Measurements from ENCODE around the gene CCNJL.

CCNJL gene

DNA sequence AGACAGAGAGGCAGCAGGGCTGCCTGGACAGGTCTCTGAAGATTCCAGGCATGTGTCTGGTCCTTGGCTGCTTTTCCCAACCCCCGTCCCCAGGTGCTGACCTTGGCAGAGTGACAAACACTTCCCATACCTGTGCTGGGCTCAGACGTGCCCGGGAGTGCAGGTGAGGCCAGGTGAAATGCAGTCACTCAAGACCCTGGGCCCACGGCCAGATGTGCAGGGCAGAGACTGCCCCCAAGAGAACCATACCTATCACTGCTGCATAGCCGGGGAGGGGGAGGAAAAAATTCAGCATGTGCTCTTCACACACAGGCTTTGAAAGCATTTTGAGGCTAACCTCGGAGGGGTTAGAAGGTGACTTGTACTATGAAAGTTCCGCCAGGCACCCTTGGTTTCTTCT is 22.6 kb downstream of the CCNJL start:
- DNase-seq (ENCODE audit: low read depth), result no peak

DNA sequence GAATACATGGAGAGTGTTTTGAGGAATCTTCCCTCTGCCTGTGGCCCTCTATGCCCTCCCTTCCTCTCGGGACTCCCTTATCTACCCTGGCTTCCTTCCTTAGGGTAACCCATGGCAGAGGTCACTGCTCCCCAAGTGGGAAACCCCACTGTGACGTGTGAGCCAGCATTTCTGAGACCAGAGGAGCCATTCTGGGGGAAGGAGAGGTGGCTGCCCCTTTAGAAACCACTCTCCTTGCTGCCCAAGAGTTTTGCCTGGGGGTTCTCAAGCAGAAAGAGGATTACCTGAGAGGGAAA is 23.1 kb downstream of the CCNJL start:
- DNase-seq (ENCODE audit: low read depth), result no peak

DNA sequence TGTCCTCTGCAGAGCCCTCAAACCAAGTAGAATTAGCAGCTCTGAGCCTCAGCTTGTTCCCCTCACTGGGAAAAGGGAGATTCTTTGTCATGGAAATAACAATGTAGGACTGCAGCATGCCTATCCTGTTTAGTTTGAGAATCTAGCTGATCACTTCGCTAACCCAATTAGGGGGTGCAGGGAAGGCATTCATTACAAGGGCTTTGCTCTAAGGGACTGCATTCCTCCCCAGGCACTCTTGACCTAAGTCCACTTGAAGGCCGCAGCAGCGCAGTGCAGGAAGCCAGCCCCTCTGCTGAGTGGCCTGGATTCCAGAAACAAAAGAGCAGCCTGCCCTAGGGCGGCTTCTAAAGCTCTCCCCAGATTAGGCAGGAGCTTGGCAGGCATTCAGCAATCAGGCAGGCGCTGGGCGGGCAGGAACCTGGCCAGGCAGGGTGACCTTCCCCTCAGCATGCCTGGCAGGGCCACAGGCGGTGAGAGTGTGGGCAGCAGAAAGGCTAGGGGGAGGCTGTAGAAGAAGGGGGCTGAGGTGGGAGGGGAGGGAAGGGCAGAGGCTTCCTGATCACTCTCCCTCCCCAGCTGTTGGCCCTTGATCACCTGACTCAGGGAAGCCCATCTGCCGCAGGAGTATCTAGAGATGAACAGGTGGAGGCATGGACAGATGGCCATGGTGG is 24.8 kb downstream of the CCNJL start:
- no peak for DNase-seq (ENCODE audit: low read depth)

DNA sequence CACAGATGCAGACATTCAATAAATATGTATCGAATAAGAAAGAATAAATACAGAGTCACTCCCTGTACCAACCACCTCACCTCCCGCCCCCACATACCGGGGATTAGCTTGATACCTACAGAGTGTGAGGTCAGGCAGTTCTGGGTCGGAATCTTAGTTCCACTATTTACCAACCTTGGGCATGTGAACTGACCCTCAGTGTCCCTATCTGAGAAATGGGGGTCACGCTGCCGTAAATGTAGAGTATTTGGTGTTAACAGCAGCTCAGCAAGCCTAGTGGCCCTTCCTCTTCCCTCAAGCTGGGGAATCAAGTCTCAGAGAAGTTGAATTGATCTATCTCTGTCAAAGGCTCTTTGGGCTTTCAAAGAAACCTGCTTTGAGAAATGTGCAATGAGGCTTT is 25.4 kb downstream of the CCNJL start:
- no peak for DNase-seq (ENCODE audit: low read depth)

DNA sequence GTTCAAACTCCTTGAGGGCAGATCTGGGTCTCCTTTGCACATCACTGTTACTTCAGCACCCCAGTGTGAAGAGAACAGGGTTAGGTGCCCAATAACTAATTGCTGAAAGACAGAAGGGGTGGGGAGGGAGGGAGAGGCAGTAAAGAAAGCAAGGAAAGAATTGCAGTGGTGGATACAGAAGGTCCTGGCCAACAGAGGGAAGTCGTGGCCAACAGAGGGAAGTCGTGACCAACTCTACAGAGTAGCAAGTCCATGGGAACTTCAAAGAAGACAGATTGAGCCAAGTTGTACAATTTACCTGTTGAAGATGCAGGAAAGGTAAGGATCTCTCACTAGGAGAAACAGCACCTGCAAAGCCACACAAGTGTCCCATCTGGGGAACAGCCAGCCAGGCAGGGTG is 27.0 kb downstream of the CCNJL start:
- DNase-seq (ENCODE audit: low read depth), result no peak

DNA sequence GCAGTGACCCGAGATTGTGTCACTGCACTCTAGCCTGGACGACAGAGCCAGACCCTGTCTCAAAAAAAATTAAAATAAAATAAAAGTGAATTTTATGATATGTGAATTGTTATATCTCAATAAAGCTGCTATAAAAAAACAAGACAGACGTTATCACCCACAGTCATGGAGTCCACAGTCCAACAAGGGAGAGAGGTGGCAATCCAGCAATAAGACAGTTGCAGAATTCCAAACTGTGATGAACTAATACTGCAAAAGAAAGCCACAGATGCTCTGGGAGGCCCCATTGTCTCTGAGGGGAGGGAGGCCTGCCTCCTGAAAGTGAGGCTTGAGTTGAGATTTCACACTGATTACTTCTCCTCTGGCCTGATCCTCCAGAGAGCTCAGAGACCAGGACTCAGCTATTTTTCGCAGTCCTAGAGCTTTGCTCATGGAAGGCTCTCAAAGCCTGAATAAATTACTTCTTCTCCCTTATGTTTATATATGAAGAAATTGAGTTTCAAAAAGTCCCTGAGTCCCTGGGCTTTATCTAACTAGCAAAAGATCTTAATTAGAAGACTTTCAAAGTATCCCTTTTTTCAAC is 28.0 kb downstream of the CCNJL start:
- DNase-seq (ENCODE audit: low read depth), result no peak

DNA sequence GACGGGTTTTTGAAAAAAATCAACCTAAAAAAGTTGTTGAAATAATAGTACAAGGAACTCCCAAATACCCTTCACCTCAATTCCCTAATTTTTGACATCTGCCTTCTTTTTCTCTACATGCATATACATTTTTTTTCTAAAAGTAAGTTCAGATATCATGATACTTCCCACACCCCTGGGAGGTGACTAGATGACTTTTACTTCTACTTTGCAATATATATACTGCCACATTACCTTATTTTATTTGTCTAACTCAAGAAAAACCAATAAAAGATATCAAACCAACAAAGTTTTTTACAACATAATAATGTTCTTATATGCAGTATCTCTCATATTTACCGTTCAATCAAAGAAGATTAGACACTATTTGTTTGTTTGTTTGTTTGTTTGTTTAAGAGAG is 31.1 kb downstream of the CCNJL start:
- DNase-seq (ENCODE audit: low read depth), result no peak

DNA sequence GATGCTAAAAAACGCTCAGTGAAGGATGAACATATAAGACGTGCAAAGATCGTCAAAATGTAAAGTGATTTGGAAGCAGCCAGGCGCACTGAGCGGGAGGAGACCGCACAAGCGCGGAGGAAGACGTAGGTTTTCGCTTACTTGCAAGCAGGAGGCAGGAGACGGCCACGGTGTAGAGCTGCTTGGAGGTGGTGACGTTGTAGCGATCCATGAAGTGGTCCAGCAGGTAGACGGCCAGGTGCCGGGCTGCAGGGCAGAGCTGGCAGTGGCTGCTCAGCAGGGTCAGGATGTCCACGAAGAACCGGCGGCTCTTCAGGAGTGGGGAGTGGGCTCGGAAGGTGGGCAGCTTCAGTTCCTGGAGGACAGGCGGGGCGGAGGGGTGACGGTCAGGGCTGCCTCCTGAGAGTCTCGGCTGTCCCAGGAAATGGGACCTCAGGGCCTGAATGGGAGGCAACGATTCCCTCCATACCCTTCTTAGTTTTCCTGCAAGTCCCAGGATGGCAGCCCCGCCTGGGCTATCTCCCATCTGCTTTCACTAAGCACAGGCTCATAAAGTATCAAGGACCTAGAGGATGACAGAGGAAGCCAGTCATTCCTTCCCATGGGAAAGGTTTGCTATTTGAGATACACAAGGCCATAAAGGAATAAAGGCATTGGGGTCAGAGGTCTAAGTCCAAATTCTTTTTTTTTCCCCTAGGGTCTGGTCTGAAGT is 31.8 kb downstream of the CCNJL start:
- DNase-seq (ENCODE audit: low read depth), result no peak

DNA sequence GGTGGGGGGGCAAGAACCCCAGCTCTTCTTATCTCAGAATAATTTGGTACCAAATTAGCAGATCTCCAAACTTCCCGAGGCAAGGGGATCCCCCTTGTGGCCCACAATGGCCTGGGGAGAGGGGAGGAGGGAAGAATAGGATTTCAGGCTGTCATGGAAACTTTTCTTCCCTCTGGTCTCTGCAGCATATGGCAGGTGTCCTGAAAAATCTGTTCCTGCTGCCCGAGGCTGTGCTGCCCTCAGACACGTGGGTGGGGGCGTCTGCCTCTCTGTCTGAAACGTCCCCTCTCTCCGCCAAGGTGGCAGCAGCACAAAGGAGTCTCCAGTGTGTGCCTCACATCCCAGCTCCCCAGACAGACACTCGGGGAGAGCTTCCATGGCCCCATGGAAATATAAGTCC is 34.0 kb downstream of the CCNJL start:
- DNase-seq (ENCODE audit: low read depth), result no peak

DNA sequence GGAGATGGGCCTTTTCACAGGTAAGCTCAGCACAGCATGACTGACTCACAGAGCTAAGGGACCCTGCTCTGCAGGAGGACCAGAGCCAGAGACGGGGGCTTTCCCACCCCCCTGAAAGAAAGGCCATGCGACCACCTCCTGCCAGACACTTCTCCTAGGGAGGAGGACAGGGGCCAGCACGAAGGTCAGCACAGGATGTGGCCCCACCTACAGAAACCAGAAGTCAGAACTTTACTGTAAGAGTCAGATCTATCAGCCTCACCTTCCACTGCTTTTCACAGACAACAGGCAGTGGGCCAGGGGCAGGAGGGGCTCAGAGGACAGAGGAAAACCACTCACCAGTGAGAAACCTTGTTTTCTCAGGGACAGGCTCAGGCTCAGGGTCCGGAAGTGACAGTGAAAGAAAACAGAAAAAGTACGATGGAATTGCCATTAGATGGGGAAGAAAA is 37.9 kb downstream of the CCNJL start:
- DNase-seq (ENCODE audit: low read depth), result no peak

DNA sequence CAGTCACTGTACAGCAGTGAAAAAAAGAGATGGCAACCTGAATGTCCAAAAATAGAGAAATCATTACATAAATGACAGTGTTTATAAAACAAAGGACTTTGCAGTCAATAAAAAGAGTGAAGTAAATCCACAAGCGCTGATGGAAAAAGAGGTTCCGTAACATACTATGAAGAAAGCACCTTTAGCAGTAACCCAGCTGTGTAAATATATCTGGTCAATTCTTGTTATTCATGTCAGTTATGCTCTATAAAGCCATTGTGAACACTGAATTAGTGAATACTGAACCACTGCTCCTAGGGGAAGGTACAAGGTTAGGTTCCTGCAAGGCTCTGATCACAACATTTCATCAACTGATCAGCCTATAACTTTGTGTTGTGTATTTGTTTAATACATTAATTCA is 39.5 kb downstream of the CCNJL start:
- DNase-seq (ENCODE audit: low read depth), result no peak

DNA sequence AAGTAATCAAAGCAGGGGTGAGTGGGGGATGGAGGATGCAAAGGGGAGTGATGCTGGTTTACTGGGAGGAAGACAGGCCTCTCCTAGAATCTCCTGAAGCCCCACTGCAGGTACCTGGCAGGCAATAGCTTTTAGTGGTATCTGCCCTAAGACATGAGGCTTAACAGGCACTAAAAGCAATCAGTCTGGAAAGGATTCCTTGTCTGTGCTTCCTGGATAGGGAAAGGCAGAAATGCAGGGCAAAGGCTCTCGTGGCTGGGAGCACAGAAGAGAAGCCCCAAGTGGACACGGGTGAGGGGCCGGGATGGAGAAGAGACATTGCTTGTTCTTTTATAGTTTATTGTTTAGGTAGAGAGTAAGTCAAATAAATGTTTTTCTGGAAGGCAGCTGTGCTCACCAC is 40.1 kb downstream of the CCNJL start:
- DNase-seq (ENCODE audit: low read depth), result no peak

DNA sequence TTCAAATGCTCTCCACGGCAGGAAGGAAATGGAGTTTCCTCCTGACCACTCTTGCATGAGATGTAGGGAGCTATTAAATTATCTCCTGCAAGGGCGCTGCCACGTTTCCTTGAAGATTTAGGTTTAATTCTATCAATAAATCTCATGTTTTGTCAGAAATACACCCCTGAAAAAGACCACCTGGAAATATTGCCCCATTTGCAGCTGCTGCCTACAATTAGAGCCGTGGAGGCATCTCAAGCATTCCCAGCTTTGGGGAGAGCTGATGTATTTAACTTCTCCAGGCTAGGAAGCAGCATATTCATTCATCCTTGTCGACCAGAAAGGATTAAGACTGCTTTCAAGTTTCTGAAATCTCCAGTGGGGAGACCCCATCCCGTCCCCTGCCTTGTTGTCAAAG is 40.5 kb downstream of the CCNJL start:
- DNase-seq (ENCODE audit: low read depth), result no peak

DNA sequence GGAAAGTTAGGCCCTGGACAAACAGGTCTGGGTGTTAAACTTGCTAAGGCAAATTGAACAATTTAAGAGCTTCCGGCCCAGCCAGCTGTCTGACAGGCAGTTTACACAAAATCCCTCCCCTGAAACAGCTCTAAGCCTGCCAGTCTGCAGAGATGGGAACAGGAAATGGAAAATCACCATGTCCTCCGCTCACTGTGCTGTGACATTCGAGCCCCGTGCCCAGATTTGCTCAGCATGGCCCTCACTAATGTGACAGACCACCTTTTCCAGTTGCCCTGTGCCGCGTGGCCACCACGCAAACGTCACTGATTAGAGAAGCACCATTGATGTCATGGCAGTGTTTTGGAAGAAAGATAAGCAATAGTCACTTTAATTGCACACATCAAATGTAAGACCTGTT is 41.0 kb downstream of the CCNJL start:
- DNase-seq (ENCODE audit: low read depth), result no peak

DNA sequence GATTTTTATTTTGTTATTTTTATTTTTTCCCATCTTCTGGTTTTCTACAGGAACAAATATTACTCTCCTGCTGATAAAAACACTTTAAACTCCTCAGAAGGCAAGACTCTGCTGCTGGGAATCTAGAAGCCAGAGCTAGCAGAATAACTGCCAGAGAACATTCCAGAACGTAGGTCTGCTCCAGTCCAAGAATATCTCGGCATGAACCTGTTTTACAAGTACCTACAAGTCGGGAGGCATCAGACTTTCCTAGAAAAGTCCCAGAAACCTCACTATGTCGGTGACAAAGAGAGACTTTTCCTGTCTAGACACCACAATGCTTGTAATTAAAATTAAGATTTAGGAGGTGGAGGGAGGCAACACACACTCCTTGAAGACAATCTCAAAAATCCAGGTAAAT is 41.7 kb downstream of the CCNJL start:
- no peak for DNase-seq (ENCODE audit: low read depth)

DNA sequence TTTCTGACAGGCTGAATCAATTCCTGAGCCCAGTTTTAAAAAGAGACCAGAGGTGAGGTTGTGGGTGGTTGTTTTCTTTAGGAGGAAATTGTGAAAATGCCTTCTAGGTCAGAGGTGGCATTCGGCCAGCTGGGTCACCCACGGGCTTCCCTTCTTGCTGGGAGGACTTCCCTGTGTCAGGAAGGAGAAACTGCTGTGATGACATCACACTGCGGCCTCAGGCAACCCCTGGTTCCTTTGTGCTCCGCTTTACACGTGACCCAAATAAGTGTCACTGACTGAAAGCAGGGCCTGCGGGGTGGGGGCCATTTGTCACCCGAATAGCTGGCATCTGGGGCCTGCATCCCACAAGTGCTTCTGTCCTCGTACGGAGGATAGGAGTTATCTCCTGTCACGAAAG is 43.3 kb downstream of the CCNJL start:
- peak; percentile 17 for DNase-seq (ENCODE audit: low read depth)

DNA sequence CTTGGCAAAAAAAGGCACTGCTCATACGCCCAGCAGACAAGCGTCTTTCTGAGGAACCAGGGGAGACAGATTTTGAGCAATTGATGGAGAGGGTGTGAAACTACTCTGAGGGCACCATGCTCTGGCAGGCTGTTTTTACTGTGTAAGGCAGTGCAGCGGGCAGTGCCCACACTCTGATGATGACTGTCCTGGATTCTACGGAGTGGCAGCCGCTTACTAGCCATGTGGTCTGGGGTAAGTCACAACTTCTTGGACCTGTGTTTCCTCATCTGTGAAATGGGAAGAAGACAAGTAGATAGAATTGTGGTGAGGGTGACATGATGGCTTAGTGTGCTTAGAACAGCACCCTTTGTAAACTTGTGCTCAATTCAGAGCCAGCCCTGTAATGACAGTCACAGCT is 44.2 kb downstream of the CCNJL start:
- no peak for DNase-seq (ENCODE audit: low read depth)

DNA sequence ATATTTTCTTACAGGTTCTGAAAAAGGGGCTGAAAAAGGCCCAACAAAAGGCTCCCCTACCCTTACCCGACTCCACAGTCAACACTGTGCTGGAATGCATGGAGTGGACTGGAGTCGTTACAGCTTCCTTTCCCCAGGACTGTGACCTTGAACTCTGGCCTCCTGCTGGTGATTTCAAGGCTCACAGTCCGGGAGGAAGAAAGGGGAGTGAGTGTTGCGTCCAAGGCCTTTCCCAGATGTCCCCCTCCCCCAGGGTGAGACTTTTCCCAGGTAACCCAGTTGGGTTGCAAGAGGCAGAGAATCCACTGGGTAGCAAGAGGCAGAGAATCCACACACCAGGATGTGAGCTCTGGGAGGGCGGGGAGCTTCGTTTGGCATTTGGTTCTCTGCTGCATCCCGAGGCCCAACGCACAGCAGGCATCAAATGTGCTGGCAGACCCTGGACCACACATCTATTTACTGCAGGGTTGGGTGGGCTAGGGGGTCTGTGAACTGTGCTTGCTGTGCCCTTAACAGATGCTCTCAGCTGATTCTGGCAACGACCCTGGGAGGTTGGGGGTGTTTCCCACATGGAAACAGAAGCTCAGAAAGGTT is 45.5 kb downstream of the CCNJL start:
- DNase-seq (ENCODE audit: low read depth), result no peak

DNA sequence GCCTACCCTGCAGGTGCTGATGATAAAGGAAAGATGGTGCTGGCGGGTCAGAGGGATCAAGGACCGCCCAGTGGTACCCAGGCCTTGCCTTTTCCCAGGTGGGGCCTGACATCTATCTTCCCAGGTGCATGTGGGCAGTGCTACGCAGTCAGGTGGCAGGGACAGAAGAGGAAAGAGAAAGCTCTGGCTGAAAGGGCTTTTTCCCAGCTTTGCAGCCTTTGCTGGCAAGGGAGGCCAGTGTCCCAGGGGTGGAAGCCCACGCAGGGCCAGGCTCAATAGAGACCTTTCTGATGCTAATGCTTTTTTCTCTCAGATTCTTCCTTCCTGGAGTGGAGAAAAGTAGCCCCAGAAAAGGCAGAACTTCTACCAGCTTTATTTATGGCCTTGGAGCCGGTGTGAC is 46.3 kb downstream of the CCNJL start:
- no peak for DNase-seq (ENCODE audit: low read depth)

DNA sequence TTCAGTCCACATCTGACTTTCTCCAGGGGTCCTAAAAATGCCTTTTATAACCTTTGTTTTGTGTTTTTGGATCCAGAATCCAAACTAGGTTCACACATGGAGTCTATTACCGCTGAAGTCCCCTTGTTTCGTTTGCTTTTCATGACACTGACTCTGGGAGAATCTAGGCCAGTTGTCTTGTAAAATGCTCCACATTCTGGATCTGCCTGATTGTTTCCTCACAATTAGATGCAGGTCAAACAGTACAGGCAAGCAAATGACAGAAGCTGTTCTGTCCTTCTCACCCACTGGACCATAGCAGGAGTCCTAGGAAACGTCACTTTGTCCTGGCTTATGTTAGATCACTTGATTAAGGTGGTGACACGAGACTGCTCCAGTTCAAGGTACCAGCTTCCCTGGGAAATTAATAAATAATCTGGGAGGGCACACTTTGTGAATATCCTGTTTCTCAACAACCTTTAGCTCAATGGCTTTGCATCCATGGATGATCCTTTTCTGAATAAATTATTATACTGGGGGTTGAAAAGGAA is 49.0 kb downstream of the CCNJL start:
- DNase-seq (ENCODE audit: low read depth), result no peak

DNA sequence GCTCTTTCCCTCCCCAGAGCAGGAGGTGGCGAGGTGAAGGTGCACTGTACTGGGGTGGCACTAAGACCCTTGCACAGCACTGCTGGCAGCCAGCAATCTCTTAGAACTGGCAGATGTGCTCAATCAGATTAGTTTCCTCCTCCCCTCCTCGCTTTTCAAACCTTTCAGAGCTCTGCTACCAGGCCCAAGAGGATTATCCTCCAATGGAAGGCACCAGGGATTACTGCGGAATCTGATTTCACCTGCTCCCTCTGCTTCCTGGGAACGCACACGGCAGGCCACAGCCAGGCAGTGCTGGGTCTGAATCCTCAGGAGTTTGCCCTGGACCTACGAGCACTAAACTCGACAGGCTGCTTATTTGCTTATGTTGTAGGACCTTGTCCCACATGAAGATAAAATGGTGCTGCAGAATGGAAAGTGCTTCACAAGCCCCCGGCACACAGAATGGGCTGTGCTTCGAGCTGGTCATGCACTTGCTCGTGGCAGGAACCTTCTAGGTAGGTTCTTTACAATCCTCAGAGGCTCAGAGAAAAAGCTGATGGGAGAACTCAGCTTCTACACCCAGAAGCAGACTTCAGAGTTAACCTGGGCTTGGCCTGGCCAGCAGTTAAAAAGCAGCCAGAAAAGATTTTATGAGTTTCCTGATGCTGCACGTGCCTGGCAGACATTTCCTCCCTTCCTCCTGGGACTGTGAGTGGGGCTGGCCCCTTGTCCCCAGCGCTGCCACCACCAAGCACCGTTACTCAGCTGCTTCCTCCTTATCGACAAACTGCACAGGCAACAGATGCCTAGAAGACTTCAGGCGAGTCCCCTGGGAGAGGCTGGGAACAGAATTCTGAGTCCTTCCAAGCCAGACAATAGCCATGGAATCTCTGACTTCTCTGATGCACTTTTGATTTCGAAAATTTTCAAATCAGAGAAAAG is 50.0 kb downstream of the CCNJL start:
- DNase-seq (ENCODE audit: low read depth), result no peak
